A549 (cell line): ENCODE measurements around the gene HTR1E. TPM values are rescaled to one million over a fixed set of nuclear protein-coding genes. Genes with fewer than 3 reads are reported as not detected.

Source experiments
- ATAC-seq, 2 experiments: fragments of 200-7000 bp in 1 of 2; fragments of >200 bp in 1 of 2; cut with Nextera tagmentation in 1 of 2; cut with Tn5 transposase in 1 of 2; 3 replicates each; pipeline versions ENCODE4 v1.8.0 to v1.9.1; 2018 to 2020; ENCODE audit warnings: mild to moderate bottlenecking in 1 of 2, moderate library complexity in 1 of 2
- CTCF ChIA-PET: fragments of 300-600 bp; sonication (Branson Sonifier 250); formaldehyde crosslinking; extraction: SDS; loops from one replicate; lab custom pipeline; 2021; ENCODE audit warnings: antibody characterized with exemption, inconsistent platforms; lab: Yijun Ruan, JAX
- POLR2A ChIA-PET: fragments of 350-600 bp; formaldehyde crosslinking; extraction: SDS; loops from one replicate; lab custom pipeline; 2021; ENCODE audit warnings: antibody characterized with exemption, inconsistent platforms; lab: Yijun Ruan, JAX
- DNase-seq, 2 experiments: peaks; one replicate each; pipeline versions ENCODE4 v3.0.0 to v3.0.0-alpha.2; 2011 to 2016; ENCODE audit warnings: low read depth in 1 of 2, low spot score in 1 of 2
- FAIRE-seq: peaks from 2 replicates; lab custom pipeline; 2011; peaks lifted over from hg19 to GRCh38; lab: Jason Lieb, UNC
- H3K27ac ChIP-seq, 2 experiments: fragments of >200 bp; sonication (Bioruptor Twin); formaldehyde crosslinking; 3 replicates each; pipeline ENCODE4 v1.5.1; 2016 to 2017
- H3K4me1 ChIP-seq: fragments of >200 bp; sonication (Bioruptor Twin); formaldehyde crosslinking; 3 replicates; pipeline ENCODE4 v1.6.1; 2016
- H3K4me2 ChIP-seq: fragments of >200 bp; sonication (Bioruptor Twin); formaldehyde crosslinking; 3 replicates; pipeline ENCODE4 v1.6.1; 2016
- H3K4me3 ChIP-seq: fragments of >200 bp; sonication (Bioruptor Twin); formaldehyde crosslinking; 3 replicates; pipeline ENCODE4 v1.5.1; 2016
- H3K9me3 ChIP-seq: fragments of >200 bp; sonication (Bioruptor Twin); formaldehyde crosslinking; 3 replicates; pipeline ENCODE4 v1.6.1; 2016
- CBX8 ChIP-seq: fragments of 200-600 bp; sonication (generic); IDR thresholded peaks from 2 replicates; pipeline ENCODE4 v1.6.1; 2016
- CEBPB ChIP-seq, 2 experiments: fragments of >200 bp in 1 of 2; sonication (Bioruptor Twin) in 1 of 2; formaldehyde crosslinking in 1 of 2; IDR thresholded peaks; 2 replicates each; pipeline ENCODE4 v1.6.1; 2012 to 2016
- CHD2 ChIP-seq: fragments of 150-350 bp; IDR thresholded peaks from 2 replicates; pipeline ENCODE4 v1.6.1; 2014; ENCODE audit warnings: low read length; ENCODE audit not compliant: partially characterized antibody
- EHF ChIP-seq: fragments of 250-450 bp; sonication (Bioruptor Pico); IDR thresholded peaks from 2 replicates; pipeline ENCODE4 v1.5.0; 2020; ENCODE audit warnings: mild to moderate bottlenecking
- EHMT2 ChIP-seq: fragments of 200-600 bp; sonication (generic); IDR thresholded peaks from 2 replicates; pipeline ENCODE4 v1.6.1; 2016; ENCODE audit warnings: antibody characterized with exemption, low read depth, mild to moderate bottlenecking, moderate library complexity
- ESRRA ChIP-seq: fragments of 150-350 bp; IDR thresholded peaks from 2 replicates; pipeline ENCODE4 v1.6.1; 2014; ENCODE audit warnings: mild to moderate bottlenecking, low read length, borderline replicate concordance
- GATA3 ChIP-seq: IDR thresholded peaks from 2 replicates; pipeline ENCODE4 v1.6.1; 2012; ENCODE audit warnings: borderline replicate concordance
- HOXA7 ChIP-seq: fragments of 250-450 bp; sonication (Bioruptor Pico); IDR thresholded peaks from 2 replicates; pipeline ENCODE4 v1.5.0; 2020; ENCODE audit warnings: mild to moderate bottlenecking, moderate library complexity
- JUNB ChIP-seq: fragments of >200 bp; sonication (Bioruptor Twin); formaldehyde crosslinking; IDR thresholded peaks from 2 replicates; pipeline ENCODE4 v1.6.1; 2016
- KDM1A ChIP-seq: fragments of 200-600 bp; sonication (generic); IDR thresholded peaks from 2 replicates; pipeline ENCODE4 v1.6.1; 2016; ENCODE audit warnings: low read depth, mild to moderate bottlenecking
- MAZ ChIP-seq: fragments of 150-350 bp; IDR thresholded peaks from 2 replicates; pipeline ENCODE4 v1.6.1; 2014; ENCODE audit warnings: antibody characterized with exemption, low read depth, low read length, borderline replicate concordance
- MYC ChIP-seq: IDR thresholded peaks from 2 replicates; pipeline ENCODE4 v1.6.1; 2012; ENCODE audit warnings: mild to moderate bottlenecking, inconsistent platforms, low read length, improper control_type of control experiment, borderline replicate concordance
- POLR2A ChIP-seq: IDR thresholded peaks from 2 replicates; pipeline ENCODE4 v1.6.1; 2012; ENCODE audit warnings: mild to moderate bottlenecking, low read length
- POLR2AphosphoS2 ChIP-seq: conservative IDR thresholded peaks from 2 replicates; pipeline ENCODE4 v1.6.1; 2012; ENCODE audit warnings: low read length, improper control_type of control experiment, inconsistent platforms
- RARB ChIP-seq: fragments of 250-450 bp; sonication (Bioruptor Pico); IDR thresholded peaks from 2 replicates; pipeline ENCODE4 v1.8.0; 2021; ENCODE audit warnings: mild to moderate bottlenecking, moderate library complexity
- RNF2 ChIP-seq: fragments of 200-600 bp; sonication (generic); IDR thresholded peaks from 2 replicates; pipeline ENCODE4 v1.6.1; 2016; ENCODE audit warnings: low read depth, mild to moderate bottlenecking, antibody characterized with exemption, moderate library complexity, borderline replicate concordance
- ZSCAN20 ChIP-seq: fragments of 250-450 bp; sonication (Bioruptor Pico); IDR thresholded peaks from 2 replicates; pipeline ENCODE4 v1.8.0; 2022; ENCODE audit warnings: mild to moderate bottlenecking, moderate library complexity
- WGBS: methylation state at CpG from one replicate; pipeline ENCODE4 v1.1.6; 2017; ENCODE audit errors: missing lambda C conversion rate; 5-methylcytosine and 5-hydroxymethylcytosine counted together
- polyA plus RNA-seq, 4 experiments: library from polyadenylated mRNA; depleted of rRNA in 3 of 4; stranded (reverse); fragments of >200 nt; fragmentation: RNase III in 1 of 4; extraction: RNeasy Plus Mini Kit Qiagen cat#74134 plus additional on column Dnase treatment in 1 of 4; gene quantifications; 2 replicates in 3 of 4; 3 replicates in 1 of 4; pipeline ENCODE4 v1.2.3, GENCODE V29; 2011 to 2017
- TF ChIP-seq, protein P1 (sequence below): fragments of 250-450 bp; sonication (Bioruptor Pico); IDR thresholded peaks from 2 replicates; pipeline ENCODE4 v1.5.0; 2021; ENCODE audit warnings: mild to moderate bottlenecking, moderate library complexity, borderline replicate concordance

The HTR1E gene
- polyA plus RNA-seq, 2 of the 4 experiments (the other 2 are of a cell fraction) = not detected

DNA sequence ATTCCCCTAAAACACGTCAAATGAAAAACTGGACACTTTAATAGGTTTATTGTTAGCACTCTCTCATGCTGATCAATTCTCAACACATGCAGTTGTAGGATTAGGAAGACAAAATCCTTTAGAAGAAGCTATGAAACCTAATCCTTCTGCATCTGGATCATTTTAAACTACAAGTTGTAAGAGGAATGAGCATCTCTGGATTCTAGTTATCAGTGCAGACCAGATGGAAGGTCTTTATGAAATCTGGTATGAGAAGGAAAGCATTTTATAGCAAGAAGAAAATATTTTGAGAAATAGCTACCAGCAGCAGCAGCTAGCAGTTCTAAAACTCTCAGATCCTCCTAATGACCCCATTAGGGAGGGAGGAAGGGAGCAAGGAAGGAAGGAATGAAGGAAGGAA lies 4.1 kb downstream of the HTR1E start:
- CTCF ChIA-PET = no interaction called here
- ATAC-seq = no peak
- H3K4me3 ChIP-seq = no peak overlapping the region
- no peak for TF ChIP-seq RARB
- no peak for TF ChIP-seq ESRRA
- no peak overlapping the region for H3K27ac ChIP-seq
- DNase-seq = no peak
- no peaks in the 10 kb centered on the region for H3K9me3 ChIP-seq
- H3K4me1 ChIP-seq = no peaks in the 10 kb centered on the region
- 0% methylated on average over 1 of the region's 1 CpG for WGBS
- POLR2A ChIA-PET = no interaction called here
- no peak overlapping the region for H3K4me2 ChIP-seq
- FAIRE-seq = no peak

DNA sequence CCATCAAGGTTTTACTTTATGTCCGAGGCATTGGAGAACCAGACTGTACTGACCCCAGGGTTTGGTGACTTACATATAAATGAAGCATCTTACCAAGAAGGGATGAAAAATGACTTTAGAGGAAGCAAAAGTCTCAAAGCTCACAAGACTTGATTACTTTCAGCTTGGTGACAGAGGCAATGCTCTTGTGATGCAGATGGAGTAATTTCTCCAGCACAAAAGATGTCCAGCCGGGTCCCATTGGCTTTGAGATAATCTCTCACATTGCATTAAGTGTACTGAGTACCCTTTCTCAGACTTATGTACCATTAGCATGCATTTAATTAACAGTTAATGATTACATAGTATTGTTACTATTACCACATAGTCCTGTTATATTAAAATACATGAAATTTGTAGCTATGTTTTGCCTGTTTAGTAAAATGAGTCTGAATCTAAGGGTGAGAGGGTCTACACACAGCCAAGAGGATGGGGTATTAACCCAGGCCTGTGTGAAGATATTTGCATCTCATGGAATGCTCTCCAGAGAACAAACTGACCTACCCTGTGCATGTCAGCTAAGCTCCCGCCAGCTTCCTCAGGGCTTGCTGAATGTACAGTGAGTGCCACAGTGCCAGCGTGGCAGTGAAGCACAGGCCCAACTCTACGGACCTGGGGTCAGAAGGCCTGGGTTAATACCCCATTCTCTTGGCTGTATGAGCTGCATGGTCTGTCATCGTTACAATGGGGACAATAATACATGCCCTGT lies 5.6 kb downstream of the HTR1E start:
- no peak overlapping the region for H3K27ac ChIP-seq
- no peak for ATAC-seq
- no peaks in the 10 kb centered on the region for H3K9me3 ChIP-seq
- POLR2A ChIA-PET = no interaction called here
- DNase-seq = no peak
- TF ChIP-seq CBX8 (no peak), MYC (no peak), POLR2A (no peak), RNF2 (no peak), EHMT2 (no peak), ZSCAN20 (no peak), HOXA7 (CRISPR knock-in tag) (no peak), KDM1A (no peak)
- WGBS = 5% methylated on average over 4 of the region's 6 CpGs
- CTCF ChIA-PET = no interaction called here
- no peak overlapping the region for H3K4me3 ChIP-seq
- FAIRE-seq = no peak
- H3K4me2 ChIP-seq = no peak overlapping the region
- H3K4me1 ChIP-seq = no peaks in the 10 kb centered on the region

DNA sequence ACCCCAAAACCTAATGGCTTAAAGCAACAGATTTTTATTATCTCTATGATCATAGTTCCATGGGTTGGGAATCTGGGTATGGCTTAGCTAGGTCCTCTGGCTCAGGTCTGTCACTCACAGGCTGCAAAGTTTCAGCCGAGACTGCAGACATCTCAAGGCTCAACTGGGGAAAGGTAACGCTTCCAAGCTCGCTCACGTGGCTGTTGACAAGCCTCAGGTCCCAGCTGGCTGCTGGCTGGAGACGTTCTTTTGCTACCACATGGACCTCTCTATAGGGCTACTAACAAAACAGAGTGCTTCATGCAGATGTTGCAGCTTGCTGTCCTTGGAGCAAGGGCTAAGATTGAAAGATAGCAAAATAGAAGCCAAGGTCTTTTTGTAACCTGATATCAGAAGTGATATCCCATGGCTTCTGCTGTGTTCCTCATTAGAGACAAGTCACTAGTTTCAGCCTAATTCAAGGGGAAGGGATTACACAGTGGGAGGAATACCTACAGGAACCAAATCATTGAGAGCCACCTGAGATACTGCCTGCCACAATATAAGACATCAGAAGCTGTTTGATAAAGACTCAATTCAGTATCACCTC lies 6.6 kb downstream of the HTR1E start:
- CTCF ChIA-PET = no interaction called here
- Histone ChIP-seq H3K4me2 (no peak overlapping the region), H3K4me1 (no peaks in the 10 kb centered on the region), H3K9me3 (no peaks in the 10 kb centered on the region), H3K27ac (no peak overlapping the region), H3K4me3 (no peak overlapping the region)
- WGBS = 0% methylated on average over 5 of the region's 5 CpGs
- DNase-seq (no peak), FAIRE-seq (no peak), ATAC-seq (no peak)
- TF ChIP-seq, protein P1, sequence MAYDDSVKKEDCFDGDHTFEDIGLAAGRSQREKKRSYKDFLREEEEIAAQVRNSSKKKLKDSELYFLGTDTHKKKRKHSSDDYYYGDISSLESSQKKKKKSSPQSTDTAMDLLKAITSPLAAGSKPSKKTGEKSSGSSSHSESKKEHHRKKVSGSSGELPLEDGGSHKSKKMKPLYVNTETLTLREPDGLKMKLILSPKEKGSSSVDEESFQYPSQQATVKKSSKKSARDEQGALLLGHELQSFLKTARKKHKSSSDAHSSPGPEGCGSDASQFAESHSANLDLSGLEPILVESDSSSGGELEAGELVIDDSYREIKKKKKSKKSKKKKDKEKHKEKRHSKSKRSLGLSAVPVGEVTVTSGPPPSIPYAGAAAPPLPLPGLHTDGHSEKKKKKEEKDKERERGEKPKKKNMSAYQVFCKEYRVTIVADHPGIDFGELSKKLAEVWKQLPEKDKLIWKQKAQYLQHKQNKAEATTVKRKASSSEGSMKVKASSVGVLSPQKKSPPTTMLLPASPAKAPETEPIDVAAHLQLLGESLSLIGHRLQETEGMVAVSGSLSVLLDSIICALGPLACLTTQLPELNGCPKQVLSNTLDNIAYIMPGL (CRISPR knock-in tag) = no peak
- TF ChIP-seq EHMT2 = no peak
- no peak for TF ChIP-seq JUNB
- no peak for TF ChIP-seq MAZ
- POLR2A ChIA-PET = no interaction called here

DNA sequence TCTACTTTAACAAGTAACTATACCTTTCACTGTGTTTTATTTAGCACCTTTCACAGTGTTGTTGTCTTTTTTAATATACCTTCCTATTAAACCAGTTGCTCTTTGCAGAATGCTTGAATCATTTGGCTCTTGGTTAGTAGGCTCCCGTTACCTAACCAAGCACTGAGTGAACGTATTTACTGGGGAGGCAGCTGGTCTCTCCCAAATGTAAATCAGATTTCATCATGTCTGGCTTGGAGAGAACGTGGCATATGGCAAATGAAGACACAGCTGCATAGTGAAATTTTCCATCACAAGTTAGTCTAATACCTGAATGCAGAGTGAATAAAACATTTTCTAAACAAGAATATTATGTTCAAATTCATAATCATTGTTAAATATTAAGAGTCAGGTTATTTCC lies 12.4 kb downstream of the HTR1E start:
- Histone ChIP-seq H3K4me3 (no peak overlapping the region), H3K4me1 (no peaks in the 10 kb centered on the region), H3K9me3 (no peaks in the 10 kb centered on the region), H3K27ac (no peak overlapping the region), H3K4me2 (no peak overlapping the region)
- DNase-seq (no peak), ATAC-seq (no peak), FAIRE-seq (no peak)
- CTCF ChIA-PET = no interaction called here
- POLR2A ChIA-PET = no interaction called here
- 0% methylated on average over 3 of the region's 3 CpGs for WGBS
- TF ChIP-seq CEBPB (IDR thresholded peaks at IDR 0.05) (no peak), GATA3 (no peak), EHF (CRISPR knock-in tag) (no peak), CBX8 (no peak), CHD2 (no peak), POLR2AphosphoS2 (no peak), RARB (no peak)
